ENCODE results near the gene SLC45A3. TPM values are rescaled to one million over a fixed set of nuclear protein-coding genes. Genes with fewer than 3 reads are reported as not detected.

The SLC45A3 gene
- total and polyA plus RNA-seq, 2 of the 8 experiments (the other 6 are each of a cell fraction or from before 2014, with no cell fraction given) = 13.0 to 14.3 TPM

- H3K79me1 ChIP-seq (ENCODE audit: low read depth, low read length) = no peaks in the 10 kb centered on the region
- H3K9me3 ChIP-seq (ENCODE audit: insufficient read depth in 2 of 2, low read depth in 1 of 2, low read length in 1 of 2) = no peaks in the 10 kb centered on the region
- no peak overlapping the region for H4K8ac ChIP-seq (ENCODE audit: extremely low read depth, insufficient read depth, low read length)
- H2AFZ ChIP-seq (ENCODE audit: low read length) = no peak overlapping the region
- peaks cover 0 to 3% (median 1%) of the 10 kb centered on the region in 4 experiments; a peak in 3 of 8 replicates for H3K36me3 ChIP-seq (ENCODE audit: control insufficient read depth in 2 of 4, insufficient read depth in 4 of 4, low read length in 3 of 4)
- no peak overlapping the region for H2BK20ac ChIP-seq (ENCODE audit: low read length)
- H3K4me2 ChIP-seq (ENCODE audit: insufficient read depth in 1 of 2, low read depth in 2 of 2, low read length in 2 of 2) = no peak overlapping the region
- H2AK5ac ChIP-seq (ENCODE audit: low read depth, low read length) = no peak overlapping the region
- no peak overlapping the region for H4K91ac ChIP-seq (replicated peaks; ENCODE audit: insufficient read length, low read length)
- ChIA-PET POLR2A (ENCODE audit: partially characterized antibody) (interaction anchor here (1.7 to 17.3 kb wide), 2 partner anchors 11 to 40 kb away, joined by 4 to 241 read pairs; no protein-coding TSS in a partner anchor), CTCF (ENCODE audit: partially characterized antibody) (interaction anchor here (1.1 to 16.4 kb wide), 5 partner anchors 10 to 113 kb away, joined by 3 to 856 read pairs (median 152); partner anchors contain the start of gene SLC45A3)
- DNase-seq (ENCODE audit: low read depth in 1 of 2, low spot score in 2 of 2) (no peak), FAIRE-seq (no peak)
- no peak overlapping the region for H3K14ac ChIP-seq (ENCODE audit: insufficient read length)
- H3K4me3 ChIP-seq (ENCODE audit: extremely low read depth in 1 of 4, insufficient read depth in 2 of 4, low read depth in 3 of 4, low read length in 4 of 4) = no peak overlapping the region
- no peak overlapping the region for H2BK12ac ChIP-seq (ENCODE audit: low read depth, low read length)
- no peaks in the 10 kb centered on the region for H3K79me2 ChIP-seq (ENCODE audit: control insufficient read depth in 1 of 2, insufficient read depth in 2 of 2, low read length in 2 of 2)
- H4K20me1 ChIP-seq (replicated peaks in 1 of 2; ENCODE audit: control insufficient read depth in 1 of 2, insufficient read depth in 2 of 2, low read length in 2 of 2) = no peaks in the 10 kb centered on the region
- H3K9ac ChIP-seq (replicated peaks in 1 of 4; ENCODE audit: extremely low read depth in 1 of 4, low read depth in 3 of 4, low read length in 3 of 4) = no peak overlapping the region
- no peak overlapping the region for H3K23ac ChIP-seq (ENCODE audit: insufficient read length)
- H2BK120ac ChIP-seq (replicated peaks; ENCODE audit: low read depth, low read length) = no peak overlapping the region
- no peak overlapping the region for H3K27ac ChIP-seq (ENCODE audit: low read depth, low read length)
- H3K4ac ChIP-seq (replicated peaks; ENCODE audit: insufficient read length, low read depth, low read length) = no peak overlapping the region
- H4K5ac ChIP-seq (ENCODE audit: insufficient read length, low read depth, low read length) = no peak overlapping the region
- peaks cover 2% of the 10 kb centered on the region; the same call in 1 of the 2 replicates for H3K23me2 ChIP-seq (ENCODE audit: low read depth, low read length)
- H3K4me1 ChIP-seq (replicated peaks in 1 of 4; ENCODE audit: control insufficient read depth in 3 of 4, insufficient read depth in 4 of 4, low read length in 3 of 4) = peaks cover 0 to 7% (median 5%) of the 10 kb centered on the region in 4 experiments; a peak in 4 of 7 replicates
- no peak overlapping the region for H3K18ac ChIP-seq (ENCODE audit: extremely low read depth, low read length)
- H3K27me3 ChIP-seq (replicated peaks in 1 of 4; ENCODE audit: control insufficient read depth in 3 of 4, extremely low read depth in 1 of 4, insufficient read depth in 3 of 4, low read length in 3 of 4) = no peaks in the 10 kb centered on the region
- no peak overlapping the region for H3K56ac ChIP-seq (replicated peaks; ENCODE audit: insufficient read length, low read depth, low read length)
- 97% methylated on average over 2 of the region's 2 CpGs; no CpG with 5 or more reads in 1 of the 2 experiments for WGBS, 2 experiments (ENCODE audit: extremely low coverage in 1 of 2, insufficient coverage in 1 of 2, insufficient read length in 1 of 2, insufficient replicate concordance in 2 of 2, low coverage in 1 of 2, low lambda C conversion rate in 2 of 2, missing lambda C conversion rate in 1 of 2)
- no peak overlapping the region for H2BK15ac ChIP-seq (ENCODE audit: low read length)
- no peak overlapping the region for H2BK5ac ChIP-seq (ENCODE audit: low read depth, low read length)
- no peak for TF ChIP-seq TCF12 (IDR thresholded peaks at IDR 0.05; ENCODE audit: low read depth, low read length)
- no peak for TF ChIP-seq TEAD4 (IDR thresholded peaks at IDR 0.05; ENCODE audit: low read depth, low read length)
- TF ChIP-seq RFX5 (IDR thresholded peaks at IDR 0.05; ENCODE audit: borderline replicate concordance, low read depth, low read length) = no peak
- no peak for TF ChIP-seq RNF2 (IDR thresholded peaks at IDR 0.05; ENCODE audit: borderline replicate concordance, low read depth, low read length, missing control alignments, poor library complexity, severe bottlenecking)
- TF ChIP-seq HDAC2 (IDR thresholded peaks at IDR 0.05; ENCODE audit: borderline replicate concordance in 1 of 2, low read depth in 2 of 2, low read length in 2 of 2) = no peak
- no peak for TF ChIP-seq SIN3A (conservative IDR thresholded peaks at IDR 0.05 in 1 of 2, IDR thresholded peaks at IDR 0.05 in 1 of 2; ENCODE audit: low read depth in 1 of 2, low read length in 2 of 2)
- no peak for TF ChIP-seq NANOG (IDR thresholded peaks at IDR 0.05; ENCODE audit: insufficient read depth, low read depth, low read length, poor library complexity, severe bottlenecking)
- TF ChIP-seq NRF1 (IDR thresholded peaks at IDR 0.05; ENCODE audit: low read depth, low read length) = no peak
- TF ChIP-seq FOSL1 (IDR thresholded peaks at IDR 0.05; ENCODE audit: insufficient read depth, low read depth, low read length) = no peak
- TF ChIP-seq, protein P1, sequence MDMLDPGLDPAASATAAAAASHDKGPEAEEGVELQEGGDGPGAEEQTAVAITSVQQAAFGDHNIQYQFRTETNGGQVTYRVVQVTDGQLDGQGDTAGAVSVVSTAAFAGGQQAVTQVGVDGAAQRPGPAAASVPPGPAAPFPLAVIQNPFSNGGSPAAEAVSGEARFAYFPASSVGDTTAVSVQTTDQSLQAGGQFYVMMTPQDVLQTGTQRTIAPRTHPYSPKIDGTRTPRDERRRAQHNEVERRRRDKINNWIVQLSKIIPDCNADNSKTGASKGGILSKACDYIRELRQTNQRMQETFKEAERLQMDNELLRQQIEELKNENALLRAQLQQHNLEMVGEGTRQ (IDR thresholded peaks at IDR 0.05; ENCODE audit: low read length) = no peak
- TF ChIP-seq PHF8 (conservative IDR thresholded peaks at IDR 0.05; ENCODE audit: low read depth, low read length) = no peak
Observed at GRCh38 chr1:205704903-205705302, 24.6 kb upstream of the SLC45A3 start.

Data from H1 (cell line).